VCaP (cell line): ENCODE measurements around the gene TIE1.

Experiments
- H3K27ac ChIP-seq: fragments of 450-650 bp; 2 replicates; pipeline ENCODE4 v1.5.1; 2017
- TF ChIP-seq, protein P1 (sequence below): fragments of 450-650 bp; conservative IDR thresholded peaks from 2 replicates; pipeline ENCODE4 v1.5.1; 2017; ENCODE audit warnings: mild to moderate bottlenecking, moderate library complexity

The TIE1 gene

DNA sequence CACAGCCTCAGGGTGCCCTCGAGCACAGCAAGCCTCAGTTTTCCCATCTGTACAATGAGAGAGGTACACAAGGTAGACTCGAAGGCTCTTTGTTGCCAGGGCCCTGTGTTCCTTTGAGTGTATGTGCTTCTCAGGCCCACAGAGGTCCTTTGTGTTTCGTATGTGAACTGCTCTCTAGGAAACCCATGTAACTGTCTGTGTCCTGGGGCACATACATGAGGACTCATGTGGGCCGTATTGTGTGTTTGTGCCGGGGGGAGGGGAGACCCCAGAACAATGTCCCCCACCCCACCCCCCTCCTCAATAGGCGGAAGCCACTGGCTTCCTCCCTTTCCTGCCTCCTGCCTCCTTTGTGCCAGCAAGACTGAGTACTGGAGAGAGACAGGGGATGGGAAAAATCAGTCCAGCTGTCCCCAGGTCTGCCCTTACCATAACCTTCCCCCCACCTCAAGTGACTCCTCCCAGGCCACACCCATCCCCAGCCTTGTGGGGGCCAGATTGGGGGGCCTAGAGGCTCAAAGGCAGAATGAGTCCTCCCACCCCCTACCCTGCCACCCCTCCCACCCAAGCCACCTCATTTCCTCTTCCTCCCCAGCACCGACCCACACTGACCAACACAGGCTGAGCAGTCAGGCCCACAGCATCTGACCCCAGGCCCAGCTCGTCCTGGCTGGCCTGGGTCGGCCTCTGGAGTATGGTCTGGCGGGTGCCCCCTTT, at the start of gene TIE1:
TIE1 (plus strand) TSS at position 605 of the 717 bp plus-strand sequence; CDS start at position 695, 90 bp downstream.
- no peak within 1 kb of the TSS for H3K27ac ChIP-seq
- TF ChIP-seq, protein P1, sequence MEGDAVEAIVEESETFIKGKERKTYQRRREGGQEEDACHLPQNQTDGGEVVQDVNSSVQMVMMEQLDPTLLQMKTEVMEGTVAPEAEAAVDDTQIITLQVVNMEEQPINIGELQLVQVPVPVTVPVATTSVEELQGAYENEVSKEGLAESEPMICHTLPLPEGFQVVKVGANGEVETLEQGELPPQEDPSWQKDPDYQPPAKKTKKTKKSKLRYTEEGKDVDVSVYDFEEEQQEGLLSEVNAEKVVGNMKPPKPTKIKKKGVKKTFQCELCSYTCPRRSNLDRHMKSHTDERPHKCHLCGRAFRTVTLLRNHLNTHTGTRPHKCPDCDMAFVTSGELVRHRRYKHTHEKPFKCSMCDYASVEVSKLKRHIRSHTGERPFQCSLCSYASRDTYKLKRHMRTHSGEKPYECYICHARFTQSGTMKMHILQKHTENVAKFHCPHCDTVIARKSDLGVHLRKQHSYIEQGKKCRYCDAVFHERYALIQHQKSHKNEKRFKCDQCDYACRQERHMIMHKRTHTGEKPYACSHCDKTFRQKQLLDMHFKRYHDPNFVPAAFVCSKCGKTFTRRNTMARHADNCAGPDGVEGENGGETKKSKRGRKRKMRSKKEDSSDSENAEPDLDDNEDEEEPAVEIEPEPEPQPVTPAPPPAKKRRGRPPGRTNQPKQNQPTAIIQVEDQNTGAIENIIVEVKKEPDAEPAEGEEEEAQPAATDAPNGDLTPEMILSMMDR: no peak

DNA sequence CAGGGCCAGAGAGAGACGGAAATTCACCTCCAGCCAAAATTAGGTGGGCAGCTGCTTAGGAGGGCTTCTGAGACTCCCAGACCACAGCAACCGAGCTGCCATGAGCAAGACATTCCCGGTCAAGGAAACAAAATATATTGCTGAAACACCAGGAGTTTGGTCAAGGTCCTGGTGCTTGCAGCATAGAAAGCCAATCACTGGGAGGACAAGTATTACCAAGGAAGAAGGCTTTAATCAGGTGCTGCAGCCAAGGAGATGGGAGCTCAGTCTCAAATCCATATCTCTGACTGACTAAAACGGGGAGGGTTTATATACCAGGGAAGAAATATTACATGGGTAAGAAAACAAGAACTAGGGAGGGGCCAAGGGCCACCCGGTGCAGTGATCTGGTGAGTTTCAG, 49.8 kb upstream of the TIE1 start:
- no peak overlapping the region for H3K27ac ChIP-seq
- TF ChIP-seq, protein P1: no peak

DNA sequence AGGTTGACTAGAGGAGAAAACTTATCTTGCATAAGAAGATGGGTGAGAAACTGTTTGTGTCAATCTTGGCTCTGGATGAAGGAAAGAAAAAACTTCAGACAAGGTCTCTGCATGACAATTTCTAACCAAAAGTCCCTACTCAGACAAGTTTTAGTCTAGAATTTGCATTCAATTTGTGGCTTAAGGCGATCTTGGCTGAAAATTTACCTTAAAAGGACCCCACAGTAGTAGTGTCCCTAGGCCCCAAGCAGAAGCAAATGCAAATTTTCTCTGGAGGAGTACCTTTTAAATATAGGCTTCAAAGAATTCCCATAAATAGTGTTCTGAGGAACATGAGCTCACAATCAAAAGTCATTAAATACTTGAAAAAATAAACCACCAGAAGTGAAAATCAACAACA, 48.6 kb upstream of the TIE1 start:
- TF ChIP-seq, protein P1: no peak

DNA sequence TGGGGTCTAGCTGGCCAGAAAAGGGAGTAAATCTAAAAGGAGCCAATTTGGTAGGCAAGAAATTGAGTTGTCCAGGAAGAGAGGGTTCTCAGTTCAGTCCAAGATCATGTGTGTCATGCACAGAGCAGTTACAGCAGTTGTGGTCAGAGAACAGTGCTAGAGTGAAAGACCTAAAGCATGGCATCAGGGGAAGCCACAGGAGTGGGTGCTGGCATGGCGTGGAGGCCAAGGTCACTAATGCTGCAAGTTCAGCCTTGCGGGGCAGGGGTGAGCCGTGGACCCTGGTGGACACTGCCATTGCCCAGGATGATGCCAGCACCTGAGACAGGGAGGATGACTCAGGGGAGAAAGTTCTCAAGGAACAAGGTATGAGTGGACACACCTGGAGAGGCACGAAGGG, 47.6 kb upstream of the TIE1 start:
- TF ChIP-seq, protein P1: no peak
- H3K27ac ChIP-seq: no peak overlapping the region

More for the DNA sequence above, 48.6 kb upstream of the TIE1 start:
- H3K27ac ChIP-seq: no peak overlapping the region

- TF ChIP-seq, protein P1: no peak
Observed at GRCh38 chr1:43253876-43254275, 46.9 kb upstream of the TIE1 start.

GRCh38 chr1:43255438-43256210, 45.2 kb upstream of the TIE1 start:
- H3K27ac ChIP-seq: no peak overlapping the region
- TF ChIP-seq, protein P1: no peak

More at GRCh38 chr1:43253876-43254275, 46.9 kb upstream of the TIE1 start:
- H3K27ac ChIP-seq: no peak overlapping the region
